ENCODE results near the gene IDUA. TPM values are rescaled to one million over a fixed set of nuclear protein-coding genes. Genes with fewer than 3 reads are reported as not detected.
A peak's percentile ranks its signal among the peaks of the same experiment; 100 is the strongest.

Gene IDUA
- total and polyA plus RNA-seq, 2 donors (not counting 1 experiment from before 2014, with no cell fraction given), result 57.0 to 67.4 TPM

GRCh38 chr4:1027219-1027914 lies 40.5 kb downstream of the IDUA start:
- intact Hi-C loops (cut with micrococcal nuclease), result no loop called here
- ATAC-seq (ENCODE audit: low read depth), result no peak
- POLR2A ChIA-PET, result no interaction called here

More at GRCh38 chr4:1027219-1027914, 40.5 kb downstream of the IDUA start:
- Mint-ChIP-seq H3K4me1 (peaks cover 18% of the 10 kb centered on the region), H3K27me3 (no peaks in the 10 kb centered on the region), H3K9me3 (ENCODE audit: insufficient read depth) (no peaks in the 10 kb centered on the region), H3K4me3 (no peak overlapping the region), H3K27ac (peak overlapping the region; percentile 26)
- Histone ChIP-seq H3K9me3 (ENCODE audit: control extremely low read depth in 1 of 3, control insufficient read depth in 2 of 3, insufficient read depth in 1 of 3, low read length in 2 of 3) (peaks cover 0 to 6% (median 0%) of the 10 kb centered on the region in 3 donors), H3K4me2 (replicated peaks; ENCODE audit: low read depth, low read length, poor library complexity, severe bottlenecking) (no peak overlapping the region), H3K4me3 (ENCODE audit: control extremely low read depth in 1 of 5, extremely low read depth in 1 of 5, insufficient read depth in 1 of 5, low read depth in 2 of 5, low read length in 4 of 5) (no peak overlapping the region), H3K36me3 (replicated peaks in 1 of 2; ENCODE audit: control extremely low read depth in 1 of 2, control insufficient read depth in 1 of 2, extremely low read depth in 1 of 2, insufficient read depth in 2 of 2, low read length in 1 of 2) (peaks cover 0 to 2% of the 10 kb centered on the region in 2 experiments), H4K20me1 (ENCODE audit: control insufficient read depth, insufficient read depth, low read length, poor library complexity, severe bottlenecking) (no peaks in the 10 kb centered on the region), H2AFZ (ENCODE audit: insufficient read depth, low read depth, low read length, poor library complexity, severe bottlenecking) (no peak overlapping the region), H3K4me1 (ENCODE audit: control insufficient read depth in 2 of 2, insufficient read depth in 2 of 2, low read length in 2 of 2) (peaks cover 10 to 23% of the 10 kb centered on the region in 2 donors), H3K27ac (ENCODE audit: low read length in 2 of 2) (no peak overlapping the region), H3K9ac (ENCODE audit: low read length) (no peak overlapping the region), H3K27me3 (replicated peaks in 1 of 4; ENCODE audit: control extremely low read depth in 1 of 4, control insufficient read depth in 3 of 4, insufficient read depth in 4 of 4, low read length in 3 of 4) (peaks cover 0 to 21% (median 0%) of the 10 kb centered on the region in 4 experiments), H3K79me2 (ENCODE audit: control insufficient read depth, insufficient read depth, low read length) (no peaks in the 10 kb centered on the region)
- TF ChIP-seq CTCF (IDR thresholded peaks at IDR 0.05) (no peak), EZH2 (IDR thresholded peaks at IDR 0.05; ENCODE audit: borderline replicate concordance, insufficient read depth, low read depth, low read length, poor library complexity, severe bottlenecking) (no peak)
- 86% methylated on average over 26 of the region's 26 CpGs for WGBS (ENCODE audit: insufficient coverage)
- DNase-seq, result no peak
- CTCF ChIA-PET, result interaction anchor here (1.5 kb wide), 1 partner anchor 10 kb away, joined by 4 read pairs; no protein-coding TSS in a partner anchor

Data from B cell (primary cell).